Lower lobe of right lung (tissue), 2 donors: Measurements from ENCODE around the gene NGEF. TPM values are rescaled to one million over a fixed set of nuclear protein-coding genes. Genes with fewer than 3 reads are reported as not detected.
A peak's percentile ranks its signal among the peaks of the same experiment; 100 is the strongest.

Source experiments
- ATAC-seq, 2 donors: fragments of 200-7000 bp; cut with Tn5 transposase; one replicate each; pipeline ENCODE4 v1.9.1; 2020 to 2022; ENCODE audit warnings: mild to moderate bottlenecking in 2 of 2, moderate library complexity in 2 of 2
- DNase-seq: peaks from one replicate; pipeline ENCODE4 v3.0.0-alpha.2; 2020
- H3K27ac ChIP-seq: fragments of 200-600 bp; one replicate; pipeline ENCODE4 v1.8.0; 2022
- H3K27me3 ChIP-seq: fragments of 200-600 bp; one replicate; pipeline ENCODE4 v1.8.0; 2022; ENCODE audit warnings: low read depth
- H3K36me3 ChIP-seq: fragments of 200-600 bp; one replicate; pipeline ENCODE4 v1.8.0; 2022; ENCODE audit warnings: mild to moderate bottlenecking
- H3K4me1 ChIP-seq: fragments of 200-600 bp; one replicate; pipeline ENCODE4 v1.8.0; 2022
- H3K4me3 ChIP-seq: fragments of 200-600 bp; one replicate; pipeline ENCODE4 v1.8.0; 2022; ENCODE audit warnings: mild to moderate bottlenecking
- H3K9me3 ChIP-seq: fragments of 200-600 bp; one replicate; pipeline ENCODE4 v1.8.0; 2022
- intact Hi-C: fragments of 100-400 bp; cut with DNase I; formaldehyde crosslinking; loops from one replicate; pipeline ENCODE4 v1.11.0; 2022
- total RNA-seq: library from RNA; stranded (reverse); fragmentation: NEBNext Ultra II Directional; extraction: Animal tissue kit (Norgen Biotek cat#: 25700); gene quantifications from one replicate; pipeline ENCODE4 v1.2.1, GENCODE V29; 2021
- TF ChIP-seq, protein P1 (sequence below): fragments of 200-600 bp; IDR thresholded peaks from one replicate; pipeline ENCODE4 v1.8.0; 2022; ENCODE audit warnings: antibody characterized with exemption, mild to moderate bottlenecking
- donor health status: DM: no; HTN: yes; CAD: no; lungs with severe emphysema.

The NGEF gene
- total RNA-seq, 1 donor from 2014 or later, result 1.7 TPM

DNA sequence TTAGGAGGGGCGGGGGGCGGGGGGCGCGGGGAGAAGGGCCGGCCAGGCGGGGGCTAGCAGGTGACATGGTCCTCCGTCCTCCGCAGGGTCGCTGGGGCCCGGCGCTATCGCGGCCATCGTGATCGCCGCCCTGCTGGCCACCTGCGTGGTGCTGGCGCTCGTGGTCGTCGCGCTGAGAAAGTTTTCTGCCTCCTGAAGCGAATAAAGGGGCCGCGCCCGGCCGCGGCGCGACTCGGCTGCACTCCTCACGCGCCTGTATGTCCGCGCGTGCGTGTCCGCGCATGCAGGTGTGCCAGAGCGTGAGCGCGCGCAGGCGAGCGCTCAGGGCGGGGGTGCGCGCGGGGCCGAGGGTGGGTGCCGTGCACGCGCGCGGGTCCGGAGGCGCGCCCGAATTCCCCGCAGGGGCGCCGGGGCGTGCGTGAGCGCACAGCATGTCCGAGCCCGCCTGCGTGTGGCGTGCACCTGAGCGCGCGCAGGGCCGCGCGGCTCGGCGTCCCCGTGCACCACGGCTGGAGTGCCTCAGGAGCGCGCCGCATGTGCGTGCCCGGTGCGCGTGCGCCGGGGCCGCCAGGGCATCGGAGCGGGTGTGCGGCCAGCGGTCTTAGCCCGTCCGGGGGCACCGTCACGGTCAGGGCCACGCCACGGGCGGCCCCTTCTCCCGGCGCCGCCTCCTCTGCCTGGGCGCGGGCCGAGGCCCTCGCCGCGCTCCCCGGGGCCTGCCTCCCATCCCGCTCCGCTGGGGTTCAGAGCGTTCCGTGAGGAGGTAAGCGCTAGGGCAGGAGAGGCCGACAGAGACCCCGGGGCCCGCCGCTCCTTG lies 136.7 kb downstream of the NGEF start:
- DNase-seq, result no peak
- H3K4me3 ChIP-seq, result peak overlapping the region; percentile 46
- no peak overlapping the region for H3K27ac ChIP-seq
- no peaks in the 10 kb centered on the region for H3K36me3 ChIP-seq
- H3K27me3 ChIP-seq, result peaks cover 27% of the 10 kb centered on the region
- TF ChIP-seq, protein P1, sequence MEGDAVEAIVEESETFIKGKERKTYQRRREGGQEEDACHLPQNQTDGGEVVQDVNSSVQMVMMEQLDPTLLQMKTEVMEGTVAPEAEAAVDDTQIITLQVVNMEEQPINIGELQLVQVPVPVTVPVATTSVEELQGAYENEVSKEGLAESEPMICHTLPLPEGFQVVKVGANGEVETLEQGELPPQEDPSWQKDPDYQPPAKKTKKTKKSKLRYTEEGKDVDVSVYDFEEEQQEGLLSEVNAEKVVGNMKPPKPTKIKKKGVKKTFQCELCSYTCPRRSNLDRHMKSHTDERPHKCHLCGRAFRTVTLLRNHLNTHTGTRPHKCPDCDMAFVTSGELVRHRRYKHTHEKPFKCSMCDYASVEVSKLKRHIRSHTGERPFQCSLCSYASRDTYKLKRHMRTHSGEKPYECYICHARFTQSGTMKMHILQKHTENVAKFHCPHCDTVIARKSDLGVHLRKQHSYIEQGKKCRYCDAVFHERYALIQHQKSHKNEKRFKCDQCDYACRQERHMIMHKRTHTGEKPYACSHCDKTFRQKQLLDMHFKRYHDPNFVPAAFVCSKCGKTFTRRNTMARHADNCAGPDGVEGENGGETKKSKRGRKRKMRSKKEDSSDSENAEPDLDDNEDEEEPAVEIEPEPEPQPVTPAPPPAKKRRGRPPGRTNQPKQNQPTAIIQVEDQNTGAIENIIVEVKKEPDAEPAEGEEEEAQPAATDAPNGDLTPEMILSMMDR, result no peak
- intact Hi-C loops, result no loop called here
- peaks cover 7% of the 10 kb centered on the region for H3K4me1 ChIP-seq
- ATAC-seq, result peak; percentile 37 to 57
- H3K9me3 ChIP-seq, result no peaks in the 10 kb centered on the region

DNA sequence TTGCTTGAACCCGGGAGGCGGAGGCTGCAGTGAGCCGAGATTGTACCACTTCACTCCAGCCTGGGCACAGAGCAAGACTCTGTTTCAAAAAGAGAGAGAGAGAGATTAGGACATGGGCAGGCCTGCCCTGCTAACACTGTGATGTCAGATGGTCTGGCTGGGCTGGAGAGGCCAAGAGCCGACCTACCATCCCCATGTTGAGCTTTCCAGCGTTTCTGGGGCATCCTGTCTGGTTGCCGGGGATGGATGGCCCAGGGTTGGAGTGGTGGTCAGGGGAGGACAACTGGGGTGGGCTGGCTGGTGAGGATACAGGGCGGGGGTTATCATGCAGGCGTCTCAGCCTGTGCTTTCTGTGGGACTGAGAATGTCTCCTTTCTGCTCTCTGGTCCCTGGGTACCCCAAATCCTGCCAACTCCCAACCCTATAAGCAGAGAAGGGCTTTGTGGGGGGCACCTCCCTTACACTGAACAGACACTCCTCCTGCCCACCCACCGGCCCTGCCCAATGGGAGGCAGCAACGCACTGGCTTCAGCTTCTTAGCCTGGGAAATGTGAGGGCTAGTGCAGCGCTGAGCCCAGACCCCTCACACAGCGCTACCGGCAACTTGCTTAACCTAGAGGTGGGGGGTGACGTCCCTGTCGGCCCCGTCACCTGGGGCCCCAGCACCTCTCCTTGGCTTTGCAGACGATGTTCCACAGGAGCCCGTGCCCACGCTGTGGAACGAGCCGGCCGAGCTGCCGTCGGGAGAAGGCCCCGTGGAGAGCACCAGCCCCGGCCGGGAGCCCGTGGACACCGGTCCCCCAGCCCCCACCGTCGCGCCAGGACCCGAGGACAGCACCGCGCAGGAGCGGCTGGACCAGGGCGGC lies 137.6 kb downstream of the NGEF start:
- ATAC-seq, result peak in 1 of 2 donors; percentile 3
- TF ChIP-seq, protein P1, result no peak
- H3K4me1 ChIP-seq, result peaks cover 7% of the 10 kb centered on the region
- H3K9me3 ChIP-seq, result no peaks in the 10 kb centered on the region
- no peak for DNase-seq
- no peaks in the 10 kb centered on the region for H3K36me3 ChIP-seq
- H3K4me3 ChIP-seq, result peak overlapping the region; percentile 46
- no peak overlapping the region for H3K27ac ChIP-seq
- intact Hi-C loops, result no loop called here
- peaks cover 27% of the 10 kb centered on the region for H3K27me3 ChIP-seq

DNA sequence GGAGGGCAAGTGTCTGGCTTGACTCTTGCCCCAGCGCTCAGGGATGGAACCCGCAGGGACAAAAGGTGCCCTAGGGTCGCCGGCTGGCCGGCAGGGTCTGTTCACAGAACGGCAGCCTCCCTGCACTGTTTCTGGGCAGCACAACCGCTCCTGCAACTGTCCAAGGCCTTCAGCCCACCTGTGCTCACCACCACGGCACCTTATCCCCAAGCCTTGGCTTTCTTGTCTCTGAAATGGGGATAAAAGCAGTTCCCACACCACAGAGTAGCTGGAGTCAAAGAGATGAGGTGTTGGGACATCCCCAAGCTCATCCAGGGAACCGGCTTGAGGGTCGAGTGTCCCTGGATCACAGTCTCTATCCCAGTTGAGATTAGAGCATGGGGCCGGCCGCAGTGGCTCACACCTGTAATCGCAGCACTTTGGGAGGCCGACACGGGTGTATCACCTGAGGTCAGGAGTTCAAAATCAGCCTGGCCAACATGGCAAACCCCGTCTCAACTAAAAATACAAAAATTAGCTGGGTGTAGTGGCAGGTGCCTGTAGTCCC lies 138.3 kb downstream of the NGEF start:
- peaks cover 7% of the 10 kb centered on the region for H3K4me1 ChIP-seq
- DNase-seq (no peak), ATAC-seq (no peak)
- H3K36me3 ChIP-seq, result no peaks in the 10 kb centered on the region
- TF ChIP-seq, protein P1, result no peak
- intact Hi-C loops, result no loop called here
- no peak overlapping the region for H3K27ac ChIP-seq
- H3K27me3 ChIP-seq, result peaks cover 27% of the 10 kb centered on the region
- no peak overlapping the region for H3K4me3 ChIP-seq
- no peaks in the 10 kb centered on the region for H3K9me3 ChIP-seq

DNA sequence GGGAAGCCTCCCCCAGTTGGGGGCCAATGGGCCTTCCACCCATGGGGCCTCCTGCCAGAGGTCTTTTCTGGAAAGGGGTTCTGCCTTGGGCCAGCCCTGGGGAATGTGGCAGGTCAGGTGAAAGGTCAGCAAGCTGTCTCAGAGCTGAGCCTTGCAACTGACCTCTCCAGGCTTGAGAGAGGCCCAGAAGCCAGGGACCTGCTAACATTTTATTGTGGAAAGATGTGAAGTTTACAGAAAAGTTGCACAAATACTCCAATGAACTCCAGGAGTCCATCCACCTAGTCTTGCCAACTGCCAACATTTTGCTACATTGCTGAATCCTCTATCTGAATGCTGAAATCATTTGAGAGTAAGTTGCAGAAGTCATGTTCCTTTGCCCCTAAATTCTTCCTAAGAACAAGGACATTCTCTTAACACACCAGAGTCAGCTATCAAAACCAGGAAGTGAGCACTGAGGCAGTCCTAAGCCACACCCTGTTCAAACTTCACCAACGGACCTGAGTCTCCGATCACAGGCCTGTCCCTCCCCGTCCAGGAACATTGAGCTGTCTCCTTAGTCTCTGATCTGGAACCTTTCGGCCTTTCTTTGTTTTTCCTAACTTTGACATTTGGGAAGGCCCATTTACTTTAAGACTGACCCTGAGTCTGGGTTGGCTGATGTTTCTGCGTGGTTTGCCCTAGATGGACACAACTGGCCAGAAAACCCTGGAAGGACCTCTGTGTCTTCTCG lies 139.0 kb downstream of the NGEF start:
- H3K27ac ChIP-seq, result no peak overlapping the region
- DNase-seq, result no peak
- H3K36me3 ChIP-seq, result no peaks in the 10 kb centered on the region
- H3K27me3 ChIP-seq, result peaks cover 27% of the 10 kb centered on the region
- no peaks in the 10 kb centered on the region for H3K9me3 ChIP-seq
- TF ChIP-seq, protein P1, result no peak
- intact Hi-C loops, result no loop called here
- peaks cover 7% of the 10 kb centered on the region for H3K4me1 ChIP-seq
- H3K4me3 ChIP-seq, result no peak overlapping the region
- ATAC-seq, result no peak
